ENCODE data around the gene ANGPT4. TPM values are rescaled to one million over a fixed set of nuclear protein-coding genes. Genes with fewer than 3 reads are reported as not detected.

Gene ANGPT4
- total and polyA plus RNA-seq, 9 of the 15 experiments (the other 6 are each of a cell fraction or from before 2014, with no cell fraction given), result not detected

- TF ChIP-seq, protein P1, sequence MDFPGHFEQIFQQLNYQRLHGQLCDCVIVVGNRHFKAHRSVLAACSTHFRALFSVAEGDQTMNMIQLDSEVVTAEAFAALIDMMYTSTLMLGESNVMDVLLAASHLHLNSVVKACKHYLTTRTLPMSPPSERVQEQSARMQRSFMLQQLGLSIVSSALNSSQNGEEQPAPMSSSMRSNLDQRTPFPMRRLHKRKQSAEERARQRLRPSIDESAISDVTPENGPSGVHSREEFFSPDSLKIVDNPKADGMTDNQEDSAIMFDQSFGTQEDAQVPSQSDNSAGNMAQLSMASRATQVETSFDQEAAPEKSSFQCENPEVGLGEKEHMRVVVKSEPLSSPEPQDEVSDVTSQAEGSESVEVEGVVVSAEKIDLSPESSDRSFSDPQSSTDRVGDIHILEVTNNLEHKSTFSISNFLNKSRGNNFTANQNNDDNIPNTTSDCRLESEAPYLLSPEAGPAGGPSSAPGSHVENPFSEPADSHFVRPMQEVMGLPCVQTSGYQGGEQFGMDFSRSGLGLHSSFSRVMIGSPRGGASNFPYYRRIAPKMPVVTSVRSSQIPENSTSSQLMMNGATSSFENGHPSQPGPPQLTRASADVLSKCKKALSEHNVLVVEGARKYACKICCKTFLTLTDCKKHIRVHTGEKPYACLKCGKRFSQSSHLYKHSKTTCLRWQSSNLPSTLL (IDR thresholded peaks at IDR 0.05), result no peak
- no peak for TF ChIP-seq ZFP91 (CRISPR knock-in tag; IDR thresholded peaks at IDR 0.05)
- no peak for TF ChIP-seq POLR2B (IDR thresholded peaks at IDR 0.05; ENCODE audit: low read depth, partially characterized antibody)
Observed at GRCh38 chr20:844473-845225, 71.5 kb downstream of the ANGPT4 start (continued).

DNA sequence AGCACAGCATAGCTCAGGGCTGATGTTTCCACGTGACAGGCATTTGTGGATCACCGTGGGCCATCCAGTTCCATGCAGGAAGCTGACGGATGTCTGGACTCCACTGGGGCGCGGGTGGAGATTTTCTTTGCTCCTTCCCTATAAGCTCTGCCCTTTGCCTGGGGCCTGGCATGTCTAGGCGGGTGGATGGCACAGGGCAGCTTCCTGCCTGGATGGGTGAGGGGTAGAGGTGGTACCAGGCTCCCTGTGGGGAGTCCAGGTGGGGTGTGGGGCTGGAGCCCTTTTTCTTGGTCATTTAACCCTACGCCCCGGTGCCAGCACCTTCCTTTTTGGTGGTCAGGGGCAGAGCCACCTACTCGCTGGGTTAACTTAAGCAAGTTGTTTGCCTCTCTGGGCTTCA lies 72.2 kb downstream of the ANGPT4 start:
- no peak for ATAC-seq
- FAIRE-seq, result no peak
- Histone ChIP-seq H3K4me1 (replicated peaks in 1 of 2; ENCODE audit: control insufficient read depth in 2 of 2, insufficient read depth in 2 of 2, low read length in 2 of 2) (peaks cover 11 to 53% of the 10 kb centered on the region in 2 experiments; a peak in 4 of 5 replicates), H3K27me3 (ENCODE audit: control insufficient read depth in 2 of 2, insufficient read depth in 2 of 2, low read length in 2 of 2) (no peaks in the 10 kb centered on the region), H3K4me3 (no peak overlapping the region), H3K36me3 (ENCODE audit: control insufficient read depth, insufficient read depth, low read length) (peaks cover 15% of the 10 kb centered on the region; the same call in 1 of the 3 replicates), H3K27ac (ENCODE audit: extremely low read depth, low read depth, low read length) (no peak overlapping the region), H3K4me2 (ENCODE audit: insufficient read depth, low read length) (no peak overlapping the region), H4K20me1 (replicated peaks; ENCODE audit: control insufficient read depth, insufficient read depth, low read length) (0 out of 2 replicates have a peak, but pooled peaks cover 11% of the 10 kb centered on the region), H3K9ac (ENCODE audit: insufficient read depth in 1 of 2, low read depth in 2 of 2, low read length in 2 of 2) (peak overlapping the region in 1 of 2 experiments; percentile 68; a peak in 2 of 4 replicates), H3K79me2 (ENCODE audit: control insufficient read depth, insufficient read depth, low read length) (peaks cover 15% of the 10 kb centered on the region), H2AFZ (ENCODE audit: low read depth, low read length) (no peak overlapping the region), H3K9me3 (replicated peaks; ENCODE audit: control insufficient read depth, insufficient read depth, low read depth, low read length) (no peaks in the 10 kb centered on the region), H3K9me1 (ENCODE audit: control insufficient read depth, insufficient read depth, low read length) (peaks cover 3% of the 10 kb centered on the region)
- DNase-seq (ENCODE audit: extremely low read depth in 1 of 4, low spot score in 3 of 4), result no peak
- ChIA-PET CTCF (ENCODE audit: low intra/inter-chr PET ratio) (no interaction called here), POLR2A (interaction anchor here (0.9 to 1.2 kb wide), 2 partner anchors 10 to 11 kb away, joined by 4 to 6 read pairs; partner anchors contain the start of gene FAM110A)
- no TSS peak for BruUV-seq (replicated peaks)
- in situ Hi-C loops (cut with MboI) (no loop called here), intact Hi-C loops (cut with micrococcal nuclease) (no loop called here)
- WGBS (ENCODE audit: insufficient coverage, low coverage, missing lambda C conversion rate), result 84% methylated on average over 5 of the region's 9 CpGs
- TF ChIP-seq MBD2 (IDR thresholded peaks at IDR 0.05; ENCODE audit: borderline replicate concordance, low read depth) (no peak), MIER1 (IDR thresholded peaks at IDR 0.05; ENCODE audit: low read depth) (no peak), FOXJ3 (CRISPR knock-in tag; IDR thresholded peaks at IDR 0.05) (no peak), CTCF (IDR thresholded peaks at IDR 0.05 in 2 of 3, conservative IDR thresholded peaks at IDR 0.05 in 1 of 3; ENCODE audit: insufficient read depth in 2 of 3, low read depth in 1 of 3, low read length in 3 of 3) (no peak), ZC3H4 (CRISPR knock-in tag; IDR thresholded peaks at IDR 0.05; ENCODE audit: borderline replicate concordance) (no peak), TRIM24 (IDR thresholded peaks at IDR 0.05) (no peak)
- TF ChIP-seq, protein P2, sequence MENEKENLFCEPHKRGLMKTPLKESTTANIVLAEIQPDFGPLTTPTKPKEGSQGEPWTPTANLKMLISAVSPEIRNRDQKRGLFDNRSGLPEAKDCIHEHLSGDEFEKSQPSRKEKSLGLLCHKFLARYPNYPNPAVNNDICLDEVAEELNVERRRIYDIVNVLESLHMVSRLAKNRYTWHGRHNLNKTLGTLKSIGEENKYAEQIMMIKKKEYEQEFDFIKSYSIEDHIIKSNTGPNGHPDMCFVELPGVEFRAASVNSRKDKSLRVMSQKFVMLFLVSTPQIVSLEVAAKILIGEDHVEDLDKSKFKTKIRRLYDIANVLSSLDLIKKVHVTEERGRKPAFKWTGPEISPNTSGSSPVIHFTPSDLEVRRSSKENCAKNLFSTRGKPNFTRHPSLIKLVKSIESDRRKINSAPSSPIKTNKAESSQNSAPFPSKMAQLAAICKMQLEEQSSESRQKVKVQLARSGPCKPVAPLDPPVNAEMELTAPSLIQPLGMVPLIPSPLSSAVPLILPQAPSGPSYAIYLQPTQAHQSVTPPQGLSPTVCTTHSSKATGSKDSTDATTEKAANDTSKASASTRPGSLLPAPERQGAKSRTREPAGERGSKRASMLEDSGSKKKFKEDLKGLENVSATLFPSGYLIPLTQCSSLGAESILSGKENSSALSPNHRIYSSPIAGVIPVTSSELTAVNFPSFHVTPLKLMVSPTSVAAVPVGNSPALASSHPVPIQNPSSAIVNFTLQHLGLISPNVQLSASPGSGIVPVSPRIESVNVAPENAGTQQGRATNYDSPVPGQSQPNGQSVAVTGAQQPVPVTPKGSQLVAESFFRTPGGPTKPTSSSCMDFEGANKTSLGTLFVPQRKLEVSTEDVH (IDR thresholded peaks at IDR 0.05; ENCODE audit: low read depth, partially characterized antibody), result no peak

Data from K562 (cell line).